Measurements from ENCODE around the gene HEG1.
"Not testable (repeated sequence)": the region's sequence is repeated elsewhere in the genome, so short reads cannot be mapped to it uniquely, and the experiment has no call there.

HEG1 gene

DNA sequence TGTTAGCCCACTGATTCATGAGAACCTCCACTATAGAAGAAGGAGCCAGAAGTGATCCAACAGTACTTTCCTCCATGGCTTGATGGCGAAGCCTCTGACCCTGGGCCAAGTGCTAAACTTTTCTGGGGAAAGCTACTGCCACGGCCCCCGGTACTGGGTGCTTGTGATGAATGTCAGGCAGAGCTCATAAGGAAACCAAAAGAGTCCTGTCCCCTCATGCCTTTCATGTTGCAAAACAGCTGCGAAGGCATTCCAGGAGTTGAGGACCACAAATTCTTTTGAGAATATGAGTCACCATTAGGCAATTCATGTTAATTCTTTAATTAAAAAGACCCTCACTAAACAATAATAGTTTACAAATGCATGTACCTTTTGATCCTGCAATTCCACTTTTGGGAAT lies 26.5 kb upstream of the HEG1 start:
- H3K27me3 ChIP-seq (ENCODE audit: control insufficient read depth, insufficient read depth, low read length) = not testable (repeated sequence)

DNA sequence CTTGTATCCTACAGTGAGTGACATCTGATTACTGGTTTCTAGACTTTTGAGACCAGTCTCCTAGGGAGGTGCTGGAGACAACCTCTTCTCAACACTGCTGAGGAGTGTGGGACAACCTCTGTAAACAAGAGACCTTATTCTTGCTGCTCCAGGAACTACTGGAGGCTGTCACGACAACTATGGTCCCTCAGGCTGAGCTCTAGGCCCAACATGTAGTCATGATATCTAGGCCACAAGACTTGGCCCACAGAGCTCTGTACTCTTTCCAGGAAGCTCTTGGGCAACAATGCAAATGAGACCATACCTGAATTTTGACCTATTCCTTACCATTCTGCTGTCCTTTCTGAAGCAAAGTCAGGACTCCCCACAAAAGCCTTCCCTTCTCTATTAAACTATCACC lies 24.3 kb upstream of the HEG1 start:
- Histone ChIP-seq H3K4me3 (ENCODE audit: low read depth, low read length) (no peak overlapping the region), H3K36me3 (ENCODE audit: control insufficient read depth, insufficient read depth, low read length) (no peaks in the 10 kb centered on the region), H3K27me3 (ENCODE audit: control insufficient read depth, insufficient read depth, low read length) (no peaks in the 10 kb centered on the region), H3K9ac (ENCODE audit: low read depth, low read length) (no peak overlapping the region), H3K9me3 (ENCODE audit: control insufficient read depth, insufficient read depth, low read length) (no peaks in the 10 kb centered on the region), H3K4me1 (ENCODE audit: control insufficient read depth, insufficient read depth, low read length) (peaks cover 7% of the 10 kb centered on the region)

More for the DNA sequence above, 26.5 kb upstream of the HEG1 start:
- not testable (repeated sequence) for H3K9me3 ChIP-seq (ENCODE audit: control insufficient read depth, insufficient read depth, low read length); H3K9ac ChIP-seq (ENCODE audit: low read depth, low read length); H3K4me3 ChIP-seq (ENCODE audit: low read depth, low read length); H3K36me3 ChIP-seq (ENCODE audit: control insufficient read depth, insufficient read depth, low read length); H3K4me1 ChIP-seq (ENCODE audit: control insufficient read depth, insufficient read depth, low read length)

DNA sequence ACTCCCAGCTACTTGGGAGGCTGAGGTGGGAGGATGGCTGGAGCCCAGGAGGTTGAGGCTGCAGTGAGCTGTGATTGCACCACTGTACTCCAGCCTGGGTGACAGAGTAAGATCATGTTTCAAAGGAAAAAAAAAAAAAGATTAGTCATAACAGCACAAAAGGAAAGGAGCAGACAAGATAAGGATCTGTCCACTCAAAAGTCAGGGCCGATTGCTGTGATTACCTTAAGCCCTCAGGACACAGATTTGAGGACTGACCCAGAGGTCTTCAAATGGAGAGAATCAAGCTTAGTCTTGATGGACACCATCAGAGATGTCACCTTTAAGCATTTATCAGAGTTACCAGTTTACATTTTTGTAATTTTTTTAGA lies 23.9 kb upstream of the HEG1 start:
- no peaks in the 10 kb centered on the region for H3K36me3 ChIP-seq (ENCODE audit: control insufficient read depth, insufficient read depth, low read length)
- H3K27me3 ChIP-seq (ENCODE audit: control insufficient read depth, insufficient read depth, low read length) = no peaks in the 10 kb centered on the region
- peaks cover 7% of the 10 kb centered on the region for H3K4me1 ChIP-seq (ENCODE audit: control insufficient read depth, insufficient read depth, low read length)
- no peaks in the 10 kb centered on the region for H3K9me3 ChIP-seq (ENCODE audit: control insufficient read depth, insufficient read depth, low read length)
- H3K9ac ChIP-seq (ENCODE audit: low read depth, low read length) = no peak overlapping the region
- no peak overlapping the region for H3K4me3 ChIP-seq (ENCODE audit: low read depth, low read length)

DNA sequence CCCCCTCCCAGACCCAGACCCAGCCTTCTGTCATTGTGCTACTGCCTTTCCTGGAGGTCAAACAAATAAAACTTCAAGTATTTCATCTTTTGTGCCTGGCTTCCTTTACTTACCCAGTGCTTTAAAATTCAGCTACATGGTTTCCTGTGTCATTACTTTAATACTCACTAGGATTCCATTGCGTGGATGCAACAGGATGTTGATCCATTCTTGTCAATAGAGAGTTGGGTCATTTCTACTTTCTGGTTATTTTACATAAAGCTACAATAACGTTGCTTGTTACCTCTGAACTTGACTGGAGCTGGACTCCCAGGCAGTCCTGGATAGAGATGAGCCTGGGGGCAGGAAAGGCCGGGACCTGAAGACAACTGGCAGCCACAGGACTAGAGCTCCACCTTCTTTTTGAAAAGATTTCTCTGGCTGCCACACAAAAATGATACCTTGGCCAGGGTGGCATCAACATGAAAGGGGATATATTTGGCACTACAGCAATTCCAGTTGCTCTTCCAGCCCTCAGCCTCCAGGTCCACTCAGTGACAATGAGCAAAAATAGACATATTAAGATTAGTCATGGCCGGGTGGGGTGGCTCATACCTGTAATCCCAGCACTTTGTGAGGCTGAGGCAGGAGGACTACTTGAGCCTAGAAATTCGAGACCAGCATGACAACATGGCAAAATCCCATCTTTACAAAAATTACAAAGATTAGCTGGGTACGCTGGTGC lies 23.3 kb upstream of the HEG1 start:
- no peak overlapping the region for H3K4me3 ChIP-seq (ENCODE audit: low read depth, low read length)
- H3K9ac ChIP-seq (ENCODE audit: low read depth, low read length) = no peak overlapping the region
- H3K9me3 ChIP-seq (ENCODE audit: control insufficient read depth, insufficient read depth, low read length) = no peaks in the 10 kb centered on the region
- no peaks in the 10 kb centered on the region for H3K27me3 ChIP-seq (ENCODE audit: control insufficient read depth, insufficient read depth, low read length)
- H3K36me3 ChIP-seq (ENCODE audit: control insufficient read depth, insufficient read depth, low read length) = no peaks in the 10 kb centered on the region
- peaks cover 7% of the 10 kb centered on the region for H3K4me1 ChIP-seq (ENCODE audit: control insufficient read depth, insufficient read depth, low read length)

DNA sequence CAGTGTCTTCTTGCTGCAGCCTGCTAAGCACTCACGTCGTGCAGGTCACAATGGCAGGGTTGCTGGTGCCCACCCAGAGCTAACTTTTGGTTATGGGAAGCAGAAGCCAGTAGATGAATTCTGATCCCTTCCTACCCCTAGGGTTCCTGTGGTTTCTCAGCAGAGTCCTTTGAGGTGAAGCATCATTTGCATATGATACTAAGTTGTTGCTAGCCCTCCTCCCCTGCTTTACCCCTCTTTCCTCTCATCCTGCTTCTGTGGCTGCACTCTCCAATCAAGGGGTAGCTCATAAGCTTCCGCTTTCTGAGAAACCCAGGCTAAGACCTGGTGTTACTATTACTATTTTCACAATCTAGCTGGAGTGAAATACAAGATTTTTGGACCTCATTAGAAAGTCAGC lies 22.1 kb upstream of the HEG1 start:
- Histone ChIP-seq H3K36me3 (ENCODE audit: control insufficient read depth, insufficient read depth, low read length) (no peaks in the 10 kb centered on the region), H3K4me1 (ENCODE audit: control insufficient read depth, insufficient read depth, low read length) (peaks cover 7% of the 10 kb centered on the region), H3K9ac (ENCODE audit: low read depth, low read length) (no peak overlapping the region), H3K9me3 (ENCODE audit: control insufficient read depth, insufficient read depth, low read length) (no peaks in the 10 kb centered on the region), H3K27me3 (ENCODE audit: control insufficient read depth, insufficient read depth, low read length) (no peaks in the 10 kb centered on the region), H3K4me3 (ENCODE audit: low read depth, low read length) (no peak overlapping the region)

DNA sequence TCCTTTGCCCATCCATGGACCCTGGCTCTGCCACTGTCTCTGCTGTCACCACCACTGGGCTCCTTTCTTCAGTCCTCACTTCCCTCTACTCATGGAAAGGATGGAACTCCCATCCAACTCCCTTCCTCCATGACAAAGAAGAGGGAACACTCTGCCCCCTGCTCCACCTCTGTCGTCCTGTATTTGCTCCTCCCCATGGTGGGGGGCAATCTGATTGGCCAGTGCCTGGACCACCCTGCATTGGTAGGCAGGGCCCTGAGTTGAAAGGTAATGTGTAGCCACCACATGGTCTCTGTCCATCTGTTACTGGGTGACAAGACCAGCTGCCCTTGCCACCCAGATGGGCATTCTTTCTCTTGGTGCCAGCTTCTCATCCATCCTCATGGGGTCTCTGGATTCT lies 20.7 kb upstream of the HEG1 start:
- H3K4me1 ChIP-seq (ENCODE audit: control insufficient read depth, insufficient read depth, low read length) = peaks cover 7% of the 10 kb centered on the region
- H3K4me3 ChIP-seq (ENCODE audit: low read depth, low read length) = no peak overlapping the region
- H3K27me3 ChIP-seq (ENCODE audit: control insufficient read depth, insufficient read depth, low read length) = no peaks in the 10 kb centered on the region
- no peaks in the 10 kb centered on the region for H3K36me3 ChIP-seq (ENCODE audit: control insufficient read depth, insufficient read depth, low read length)
- no peak overlapping the region for H3K9ac ChIP-seq (ENCODE audit: low read depth, low read length)
- no peaks in the 10 kb centered on the region for H3K9me3 ChIP-seq (ENCODE audit: control insufficient read depth, insufficient read depth, low read length)

DNA sequence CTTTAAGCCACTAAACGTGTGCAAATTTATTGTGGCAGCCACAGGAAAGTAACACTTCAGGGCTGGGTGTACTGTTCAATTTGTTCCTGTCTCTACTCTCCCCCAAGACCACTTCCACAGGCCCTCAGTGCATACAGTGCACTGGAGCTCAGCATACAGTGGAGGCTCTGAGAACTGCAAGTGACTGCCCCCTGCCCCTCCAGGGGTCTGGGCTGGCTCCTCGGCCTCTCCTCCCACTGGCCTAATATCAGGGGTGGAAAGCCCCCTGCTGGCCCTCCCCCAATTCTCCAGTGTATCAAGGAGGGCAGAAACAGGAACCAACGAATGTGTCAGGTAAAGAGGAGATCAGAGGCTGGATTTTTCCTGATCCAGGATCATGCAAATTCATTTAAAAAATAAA lies 19.9 kb upstream of the HEG1 start:
- no peaks in the 10 kb centered on the region for H3K36me3 ChIP-seq (ENCODE audit: control insufficient read depth, insufficient read depth, low read length)
- no peaks in the 10 kb centered on the region for H3K27me3 ChIP-seq (ENCODE audit: control insufficient read depth, insufficient read depth, low read length)
- peaks cover 7% of the 10 kb centered on the region for H3K4me1 ChIP-seq (ENCODE audit: control insufficient read depth, insufficient read depth, low read length)
- no peak overlapping the region for H3K4me3 ChIP-seq (ENCODE audit: low read depth, low read length)
- no peak overlapping the region for H3K9ac ChIP-seq (ENCODE audit: low read depth, low read length)
- H3K9me3 ChIP-seq (ENCODE audit: control insufficient read depth, insufficient read depth, low read length) = no peaks in the 10 kb centered on the region

DNA sequence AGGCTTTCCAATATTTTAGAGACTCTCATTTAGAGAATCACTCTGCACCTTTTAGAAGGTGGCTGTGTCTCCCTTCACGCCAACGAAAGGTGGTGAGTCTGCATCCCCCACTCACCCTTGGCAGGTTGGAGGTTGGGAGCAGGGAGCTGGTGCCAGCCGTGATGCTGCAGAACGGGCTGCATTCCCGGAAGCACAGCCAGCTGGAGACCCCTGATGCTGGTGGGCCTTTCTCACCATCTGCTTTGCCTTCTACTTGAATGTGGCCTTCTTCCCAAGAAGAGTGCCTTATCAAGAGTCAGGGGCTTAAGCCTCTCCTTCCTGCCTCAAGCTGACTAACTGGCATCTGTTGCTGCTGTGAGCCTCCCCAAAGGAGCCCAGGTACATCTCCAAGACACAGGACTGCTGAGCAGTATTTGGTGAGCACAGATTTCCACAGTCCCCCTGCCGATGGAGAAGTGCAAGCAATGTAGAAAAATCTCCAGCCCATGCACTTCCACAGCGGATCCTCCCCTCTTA lies 17.7 kb upstream of the HEG1 start:
- Histone ChIP-seq H3K9ac (ENCODE audit: low read depth, low read length) (no peak overlapping the region), H3K9me3 (ENCODE audit: control insufficient read depth, insufficient read depth, low read length) (no peaks in the 10 kb centered on the region), H3K27me3 (ENCODE audit: control insufficient read depth, insufficient read depth, low read length) (no peaks in the 10 kb centered on the region), H3K4me3 (ENCODE audit: low read depth, low read length) (no peak overlapping the region), H3K36me3 (ENCODE audit: control insufficient read depth, insufficient read depth, low read length) (no peaks in the 10 kb centered on the region), H3K4me1 (ENCODE audit: control insufficient read depth, insufficient read depth, low read length) (peaks cover 7% of the 10 kb centered on the region)

DNA sequence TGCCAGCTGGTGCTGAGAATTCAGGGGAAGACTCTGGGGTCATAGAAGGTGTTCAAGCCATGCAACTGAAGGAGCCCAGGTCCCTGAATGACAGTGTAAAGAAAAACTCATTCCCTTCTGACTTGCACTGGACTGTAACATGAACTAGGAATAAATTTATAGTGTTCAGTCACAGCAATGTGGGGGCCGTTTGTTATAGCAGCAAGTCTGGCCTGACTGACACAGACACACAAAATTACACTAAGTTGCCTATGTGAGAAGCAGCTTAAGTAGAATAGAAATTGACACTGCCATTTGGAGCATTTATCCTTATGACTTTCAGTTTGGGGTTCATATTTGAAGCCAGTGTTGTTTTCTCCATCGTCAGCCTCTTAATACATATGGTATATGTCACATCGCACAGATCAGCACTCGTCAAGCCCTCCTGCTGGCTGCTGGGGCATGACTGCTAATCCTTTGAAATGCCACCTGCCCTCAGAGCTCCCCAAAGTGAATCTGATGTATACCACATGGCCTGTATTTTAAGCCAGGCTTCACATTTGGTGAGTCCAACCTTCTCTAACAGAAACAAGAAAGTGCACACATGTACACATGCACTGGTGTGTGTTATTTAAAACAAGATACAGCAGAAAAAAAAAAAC lies 17.1 kb upstream of the HEG1 start:
- no peak overlapping the region for H3K4me3 ChIP-seq (ENCODE audit: low read depth, low read length)
- peaks cover 4% of the 10 kb centered on the region for H3K4me1 ChIP-seq (ENCODE audit: control insufficient read depth, insufficient read depth, low read length)
- no peaks in the 10 kb centered on the region for H3K36me3 ChIP-seq (ENCODE audit: control insufficient read depth, insufficient read depth, low read length)
- H3K9me3 ChIP-seq (ENCODE audit: control insufficient read depth, insufficient read depth, low read length) = no peaks in the 10 kb centered on the region
- no peaks in the 10 kb centered on the region for H3K27me3 ChIP-seq (ENCODE audit: control insufficient read depth, insufficient read depth, low read length)
- no peak overlapping the region for H3K9ac ChIP-seq (ENCODE audit: low read depth, low read length)

DNA sequence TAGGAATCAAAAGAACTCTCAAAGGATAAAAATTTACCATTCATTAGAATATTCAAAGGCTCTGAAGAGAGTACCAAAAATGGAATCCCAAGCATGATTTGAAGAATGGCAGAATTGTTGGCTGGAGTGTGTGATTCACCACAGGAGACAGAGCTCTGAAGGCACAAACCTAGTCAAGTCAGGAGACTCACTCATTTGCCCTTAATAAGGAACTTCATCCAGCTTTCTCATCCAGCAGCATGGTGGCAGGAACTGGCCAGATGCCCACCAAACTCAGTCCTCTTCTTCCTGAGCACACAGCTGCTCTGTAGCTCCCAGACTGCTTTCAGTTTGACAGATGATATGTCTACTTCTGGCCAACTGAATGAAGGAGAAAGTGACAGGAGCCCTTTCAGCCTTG lies 16.5 kb upstream of the HEG1 start:
- H3K4me3 ChIP-seq (ENCODE audit: low read depth, low read length) = no peak overlapping the region
- H3K36me3 ChIP-seq (ENCODE audit: control insufficient read depth, insufficient read depth, low read length) = no peaks in the 10 kb centered on the region
- H3K27me3 ChIP-seq (ENCODE audit: control insufficient read depth, insufficient read depth, low read length) = no peaks in the 10 kb centered on the region
- peaks cover 4% of the 10 kb centered on the region for H3K4me1 ChIP-seq (ENCODE audit: control insufficient read depth, insufficient read depth, low read length)
- H3K9me3 ChIP-seq (ENCODE audit: control insufficient read depth, insufficient read depth, low read length) = no peaks in the 10 kb centered on the region
- H3K9ac ChIP-seq (ENCODE audit: low read depth, low read length) = no peak overlapping the region

DNA sequence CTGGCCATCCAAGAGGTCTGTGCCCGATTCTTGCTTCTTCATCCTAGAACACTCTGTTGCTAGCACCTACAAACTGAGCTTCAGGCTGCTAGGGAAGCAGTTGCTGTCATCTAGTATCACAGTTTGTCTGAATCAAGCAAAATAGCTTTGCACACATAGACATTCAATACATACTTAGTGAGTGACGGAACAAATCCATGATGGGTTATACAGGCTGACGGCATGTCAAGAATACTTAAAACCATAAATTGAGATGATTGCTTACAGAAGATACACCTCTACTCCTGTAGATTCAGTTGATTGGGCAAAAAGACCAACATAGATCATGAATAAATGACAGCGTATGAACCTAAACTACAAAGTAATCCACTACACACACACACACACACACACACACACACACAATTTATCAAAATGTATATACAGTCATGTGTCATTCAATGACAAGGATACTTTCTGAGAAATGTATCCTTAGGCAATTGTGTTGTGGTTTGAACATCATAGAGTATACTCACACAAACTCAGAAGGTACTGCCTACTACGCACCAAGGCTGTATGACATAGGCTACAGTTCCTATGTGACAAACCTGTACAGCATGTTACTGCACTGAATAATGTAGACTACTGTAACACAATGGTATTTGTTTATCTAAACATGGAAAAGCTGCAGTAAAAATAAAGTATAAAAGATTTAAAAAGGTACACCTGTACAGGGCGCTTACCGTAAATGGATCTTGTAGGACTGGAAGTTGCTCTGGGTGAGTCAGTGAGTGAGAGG lies 14.4 kb upstream of the HEG1 start:
- H3K9ac ChIP-seq (ENCODE audit: low read depth, low read length) = no peak overlapping the region
- H3K4me1 ChIP-seq (ENCODE audit: control insufficient read depth, insufficient read depth, low read length) = no peaks in the 10 kb centered on the region
- H3K36me3 ChIP-seq (ENCODE audit: control insufficient read depth, insufficient read depth, low read length) = no peaks in the 10 kb centered on the region
- no peak overlapping the region for H3K4me3 ChIP-seq (ENCODE audit: low read depth, low read length)
- H3K27me3 ChIP-seq (ENCODE audit: control insufficient read depth, insufficient read depth, low read length) = no peaks in the 10 kb centered on the region
- H3K9me3 ChIP-seq (ENCODE audit: control insufficient read depth, insufficient read depth, low read length) = no peaks in the 10 kb centered on the region

DNA sequence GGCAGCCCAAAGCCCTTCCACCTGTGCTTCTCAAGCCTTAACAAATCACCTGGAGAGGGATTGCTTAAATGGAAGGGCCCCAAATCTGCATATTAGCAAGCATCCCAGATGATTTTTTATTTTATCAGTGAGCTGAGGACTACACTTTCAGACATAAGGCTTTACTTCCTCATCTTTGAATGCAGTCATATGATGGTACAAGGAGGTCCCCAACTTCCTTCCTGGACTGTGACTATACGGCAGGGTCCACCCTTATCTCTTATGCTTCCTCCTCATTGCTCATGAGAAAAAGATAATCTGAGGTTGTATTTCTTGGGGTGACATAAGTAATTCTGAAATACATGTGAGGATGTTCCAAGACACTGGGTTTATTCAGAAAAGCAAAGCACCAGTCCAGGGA lies 13.7 kb upstream of the HEG1 start:
- Histone ChIP-seq H3K27me3 (ENCODE audit: control insufficient read depth, insufficient read depth, low read length) (no peaks in the 10 kb centered on the region), H3K4me3 (ENCODE audit: low read depth, low read length) (no peak overlapping the region), H3K4me1 (ENCODE audit: control insufficient read depth, insufficient read depth, low read length) (no peaks in the 10 kb centered on the region), H3K9me3 (ENCODE audit: control insufficient read depth, insufficient read depth, low read length) (no peaks in the 10 kb centered on the region), H3K36me3 (ENCODE audit: control insufficient read depth, insufficient read depth, low read length) (no peaks in the 10 kb centered on the region), H3K9ac (ENCODE audit: low read depth, low read length) (no peak overlapping the region)
